ENCODE results near the gene BLACAT1. TPM values are rescaled to one million over a fixed set of nuclear protein-coding genes. Genes with fewer than 3 reads are reported as not detected.

Gene BLACAT1
- not detected for total RNA-seq

DNA sequence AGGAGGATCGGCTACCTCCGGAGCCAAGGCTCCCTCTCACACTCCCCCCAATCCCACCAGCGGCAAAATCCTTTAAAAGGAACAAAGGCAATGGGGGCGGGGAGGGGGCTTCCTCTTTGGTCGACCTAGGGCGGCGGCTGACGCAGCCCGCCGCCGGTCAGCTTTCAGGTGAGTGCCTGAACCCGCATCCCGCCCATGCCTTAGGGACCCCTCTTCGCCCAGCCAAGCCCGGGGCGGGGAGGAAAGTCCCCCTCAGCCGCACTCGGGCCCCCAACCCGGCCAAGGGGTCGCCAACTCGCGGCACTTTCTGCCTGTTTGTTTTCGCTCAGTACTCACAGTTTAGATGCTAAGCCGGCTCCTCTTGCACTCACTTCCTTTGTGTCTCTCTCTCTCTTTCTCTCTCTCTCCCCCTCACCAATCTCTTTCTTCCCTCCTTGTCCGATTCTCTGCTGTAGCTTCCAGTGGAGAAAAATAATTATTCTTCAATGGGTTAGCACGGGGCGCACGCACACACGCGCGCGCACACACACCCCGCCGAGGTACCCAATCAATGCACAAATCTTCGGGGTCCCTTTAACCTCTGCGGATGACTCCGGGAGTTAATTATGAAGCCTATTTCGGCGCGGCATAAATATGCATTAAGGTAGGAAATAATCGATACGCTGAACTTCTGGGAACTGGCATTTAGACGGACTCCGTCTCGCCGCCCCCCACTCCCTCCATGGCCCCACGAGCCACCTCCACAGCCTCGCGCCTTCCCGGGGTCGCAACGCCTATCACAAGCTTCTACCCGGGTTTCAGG is at the start of gene BLACAT1:
Gene BLACAT1 (minus strand): TSS at position 465 of the 802 bp plus-strand sequence.
- DNase-seq: no peak

DNA sequence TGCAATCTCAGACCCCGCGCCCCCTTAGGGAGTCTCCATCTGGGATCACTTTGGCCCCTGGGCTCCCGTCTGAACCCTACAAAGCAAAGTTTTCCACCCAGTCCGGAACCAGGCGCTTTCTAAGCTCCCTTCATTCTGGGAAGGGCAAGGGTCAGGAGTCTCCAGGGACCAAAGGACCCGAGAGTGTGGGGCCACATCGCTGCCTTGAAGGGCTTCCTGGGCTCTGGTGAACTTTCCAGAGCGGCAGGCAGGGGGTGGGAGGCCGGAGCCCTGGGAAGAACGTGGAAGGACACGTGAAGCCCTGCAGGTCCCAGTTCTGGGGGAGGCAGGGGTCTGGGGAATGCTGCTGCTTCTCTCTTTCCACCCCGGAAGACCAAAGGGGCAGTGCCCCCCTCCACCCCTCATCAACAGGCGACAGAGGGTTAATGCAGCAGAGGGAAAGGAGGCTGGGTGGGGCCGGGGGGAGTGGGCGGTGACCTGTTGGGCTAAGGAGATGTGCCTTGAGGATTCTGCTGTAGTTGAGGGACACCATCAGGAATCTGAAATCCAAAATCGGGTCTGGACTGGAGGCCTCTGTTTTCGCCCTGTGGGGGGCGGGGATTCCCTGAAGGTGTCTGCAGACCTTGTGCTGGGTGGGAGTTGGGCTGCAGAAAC is 49.4 kb upstream of the BLACAT1 start:
- DNase-seq: no peak

DNA sequence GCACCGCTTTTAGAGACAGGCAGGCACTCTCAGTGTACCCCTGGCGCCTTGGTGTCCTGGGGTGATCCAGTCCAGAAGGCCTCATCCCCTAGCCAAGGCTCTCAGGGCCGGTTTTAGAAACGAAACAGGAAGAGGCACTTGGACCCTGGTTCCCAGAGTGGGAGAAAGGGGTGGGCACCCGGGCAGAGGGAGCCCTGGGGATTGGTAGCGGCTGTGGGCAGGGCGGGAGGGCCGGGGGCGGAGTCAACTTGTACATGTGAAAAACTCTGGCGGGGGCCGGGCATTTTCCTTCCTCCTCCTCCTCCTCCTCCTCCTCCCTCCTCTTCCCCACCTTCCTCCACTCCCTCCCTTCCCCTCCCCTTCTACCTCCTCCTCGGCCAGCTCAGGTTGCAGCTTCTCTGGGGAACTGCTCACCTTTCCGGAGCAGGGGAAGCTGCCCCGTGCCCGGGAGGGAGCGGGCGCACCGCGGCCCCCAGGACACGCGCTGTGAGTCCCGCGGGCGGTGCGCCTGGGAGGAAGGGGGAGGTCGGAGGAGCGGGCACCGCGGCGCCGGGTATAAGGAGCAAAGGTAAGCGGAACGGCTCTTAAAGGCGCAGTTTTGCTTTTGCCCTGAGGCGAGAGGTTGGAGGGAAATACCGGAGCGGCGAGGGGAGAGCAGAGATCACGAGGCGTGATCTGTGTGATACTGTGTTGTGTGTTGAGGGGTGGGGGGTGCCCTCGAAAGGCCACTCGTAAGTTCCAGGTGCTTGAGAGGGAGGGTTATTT is 48.6 kb upstream of the BLACAT1 start, which contains the start of gene CDK18:
Gene CDK18 (plus strand): TSS at position 359 of the 765 bp plus-strand sequence. CDS start 18,499 bp downstream, outside the sequence.
- no peak for DNase-seq

DNA sequence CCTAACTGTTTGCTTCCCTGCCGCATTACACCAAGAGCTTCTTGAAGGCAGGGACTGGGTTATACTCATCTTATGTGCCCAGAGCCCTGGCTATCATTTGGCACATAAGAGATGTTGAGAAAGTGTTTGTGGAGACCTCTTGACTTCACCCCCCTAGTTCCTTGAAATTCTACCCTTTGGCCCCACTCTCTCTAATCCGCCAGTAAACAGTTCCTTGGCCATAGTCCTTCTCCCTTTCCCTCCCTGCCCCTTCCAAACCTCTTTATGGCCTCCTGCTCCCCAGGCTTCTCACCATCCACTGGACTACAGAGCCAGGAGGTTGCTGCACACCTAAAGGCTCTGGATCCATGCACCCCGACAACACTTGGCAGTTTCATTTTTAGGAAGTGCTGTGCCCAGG is 47.1 kb upstream of the BLACAT1 start:
- DNase-seq: no peak

DNA sequence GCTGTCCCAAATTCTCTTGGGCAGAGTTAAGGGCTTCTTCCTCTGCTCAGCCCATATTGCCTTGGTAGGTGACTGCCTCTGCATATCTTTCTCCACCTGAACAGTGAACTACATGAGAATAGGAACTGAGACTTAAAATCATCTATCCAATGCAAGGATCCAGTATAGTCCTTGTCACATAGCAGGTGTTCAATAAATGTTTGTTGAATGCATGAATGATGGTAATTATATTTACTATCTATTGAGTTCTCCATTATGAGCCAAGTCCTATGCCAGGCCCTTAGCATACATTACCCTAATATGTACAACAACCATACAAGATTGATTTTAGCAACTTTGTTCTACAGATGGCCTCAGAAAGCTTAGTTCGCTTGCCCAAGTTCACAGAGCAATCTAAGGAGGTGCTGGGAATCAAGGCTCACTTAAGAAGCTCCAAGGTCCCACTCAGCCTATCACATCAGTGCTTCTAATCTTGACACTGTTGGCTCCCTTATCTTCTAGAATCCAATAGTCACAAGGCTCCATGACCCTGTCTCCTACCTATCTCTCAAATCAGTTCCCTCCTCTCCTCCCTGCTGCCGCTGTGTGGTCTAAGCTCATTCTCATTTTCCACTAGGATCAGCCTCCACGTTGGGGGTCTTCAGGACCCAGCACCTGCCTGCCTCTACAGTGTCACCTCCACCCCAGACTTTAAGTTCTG is 46.4 kb upstream of the BLACAT1 start:
- no peak for DNase-seq

DNA sequence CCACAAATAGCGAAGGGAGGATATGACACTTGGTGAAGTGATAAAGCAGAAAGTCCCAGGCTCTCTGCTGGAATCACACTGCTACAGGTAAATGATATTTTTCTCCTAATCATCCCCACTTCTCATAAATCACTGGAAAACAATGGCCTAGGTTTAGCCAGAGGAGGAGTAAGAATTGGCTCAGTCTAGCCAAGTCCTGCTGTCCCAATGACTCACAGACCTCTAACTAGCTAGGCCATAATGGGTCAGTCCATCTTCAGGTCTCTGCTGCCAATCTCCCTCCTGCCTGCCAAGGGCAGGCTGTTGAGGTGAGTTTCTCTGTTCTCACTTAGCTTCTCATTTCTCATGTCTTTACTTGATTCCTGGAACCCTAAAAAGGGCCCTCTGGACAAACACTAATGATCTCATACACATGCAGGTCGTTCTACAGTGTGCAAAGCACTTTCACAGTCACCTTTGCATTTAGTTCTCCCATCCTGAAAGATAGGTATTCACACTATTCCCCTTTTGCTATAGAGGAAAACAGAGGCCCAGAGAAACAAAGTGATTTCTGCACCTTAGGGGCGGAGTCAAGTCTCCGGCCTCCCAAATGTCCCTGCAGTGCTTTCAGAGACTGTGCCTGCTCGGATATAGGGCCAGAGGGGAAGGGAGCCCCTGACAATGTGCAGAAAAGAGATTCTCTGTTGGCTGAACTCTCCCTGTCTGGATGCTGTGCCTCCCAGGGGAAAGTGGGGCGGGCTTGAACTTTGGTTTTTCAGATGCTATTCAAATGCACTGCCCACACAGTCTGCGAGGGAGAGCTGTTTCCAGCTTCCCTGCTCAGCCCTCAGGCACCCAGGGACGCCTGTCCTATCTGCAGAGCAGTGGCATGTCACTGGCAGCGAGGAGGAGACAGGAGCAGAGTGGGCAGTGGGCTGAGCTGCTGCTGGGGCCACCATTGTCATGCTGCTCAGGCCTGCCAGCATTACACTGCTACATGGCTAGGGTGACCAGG is 44.7 kb upstream of the BLACAT1 start:
- DNase-seq: no peak

DNA sequence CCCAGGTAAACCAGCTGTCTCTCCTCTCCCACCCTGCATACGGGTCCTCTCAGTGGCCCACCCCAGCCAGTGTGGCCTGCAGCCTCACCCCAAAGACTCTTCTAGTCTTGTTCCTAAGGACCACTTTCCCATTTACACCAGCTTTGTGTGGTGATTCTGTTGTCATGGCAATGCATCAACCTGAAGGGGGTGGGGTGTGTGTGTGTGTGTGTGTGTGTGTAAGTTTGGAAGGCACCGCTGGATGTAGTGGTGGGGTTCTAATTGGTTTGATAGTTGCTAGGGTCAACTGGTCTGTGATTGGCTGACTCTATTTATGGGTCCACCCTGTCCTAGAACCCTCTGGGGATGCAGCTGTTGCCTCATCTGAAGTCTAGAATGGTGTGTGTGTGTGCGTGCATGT is 43.9 kb upstream of the BLACAT1 start:
- DNase-seq: no peak

DNA sequence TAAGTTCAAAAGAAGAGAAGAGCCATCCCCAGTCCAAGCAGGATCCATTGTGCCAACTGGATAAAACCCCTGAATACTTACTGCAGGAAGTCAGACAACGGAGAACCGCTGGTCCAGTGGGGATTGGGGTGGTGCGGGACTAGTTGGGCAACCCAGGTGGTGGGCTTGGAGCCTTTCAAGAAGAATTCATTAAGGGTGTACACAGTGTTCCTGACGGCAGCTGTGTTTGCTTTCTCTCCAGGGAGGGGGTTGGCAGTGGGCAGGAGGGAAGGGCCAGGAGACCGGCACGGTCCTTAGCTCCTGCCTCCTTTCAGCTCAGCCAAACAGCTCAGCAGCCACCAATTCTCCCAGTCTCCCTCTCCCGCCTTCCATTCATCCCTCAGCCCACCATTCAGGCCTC is 41.5 kb upstream of the BLACAT1 start:
- no peak for DNase-seq

DNA sequence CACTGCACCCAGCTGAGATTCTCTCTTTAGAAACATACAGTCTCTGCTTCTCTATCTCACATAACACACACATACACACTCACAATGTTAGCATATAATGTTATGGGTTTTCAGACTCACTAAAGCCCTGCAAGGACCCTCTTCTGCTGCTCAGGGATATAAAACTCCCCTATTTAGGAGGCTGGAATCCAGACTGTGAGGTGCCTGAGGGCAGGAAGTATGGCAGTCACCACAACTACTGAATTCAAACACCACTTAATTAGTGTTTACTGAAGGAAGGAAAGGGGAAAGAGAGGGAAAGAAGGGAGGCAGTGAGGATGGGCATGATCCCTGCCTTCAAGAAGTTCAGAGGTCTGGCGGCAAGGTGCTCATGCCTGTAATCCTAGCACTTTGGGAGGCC is 40.8 kb upstream of the BLACAT1 start:
- DNase-seq: no peak

DNA sequence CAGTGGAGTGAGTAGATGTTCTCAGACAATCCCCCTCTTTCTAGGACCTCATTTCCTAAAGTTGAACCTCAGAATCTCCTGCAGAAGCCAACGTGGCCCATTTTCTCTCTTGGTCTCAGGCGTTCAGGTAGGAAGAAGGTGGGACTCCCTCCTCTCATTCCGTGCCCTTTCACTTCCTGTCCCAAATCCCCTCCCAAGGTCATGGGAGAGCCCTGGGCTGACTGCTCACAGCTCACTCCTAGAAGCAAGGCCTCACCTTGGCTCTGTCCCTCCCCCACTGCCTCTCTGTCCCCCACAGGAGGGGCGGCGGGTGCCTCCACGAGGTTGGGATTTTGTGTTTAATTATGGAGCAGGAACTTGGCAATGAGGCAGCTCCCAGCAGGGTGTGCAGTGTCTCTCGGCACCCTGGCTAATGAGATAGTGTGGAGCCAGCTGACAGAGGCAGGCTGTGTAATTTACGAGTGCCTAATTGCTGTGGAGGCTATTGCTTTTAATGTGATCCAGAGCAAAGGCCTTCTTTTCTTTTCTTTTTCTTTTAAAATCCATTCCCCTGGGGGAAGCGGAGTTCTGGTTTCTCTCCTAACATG is 39.5 kb upstream of the BLACAT1 start:
- no peak for DNase-seq

DNA sequence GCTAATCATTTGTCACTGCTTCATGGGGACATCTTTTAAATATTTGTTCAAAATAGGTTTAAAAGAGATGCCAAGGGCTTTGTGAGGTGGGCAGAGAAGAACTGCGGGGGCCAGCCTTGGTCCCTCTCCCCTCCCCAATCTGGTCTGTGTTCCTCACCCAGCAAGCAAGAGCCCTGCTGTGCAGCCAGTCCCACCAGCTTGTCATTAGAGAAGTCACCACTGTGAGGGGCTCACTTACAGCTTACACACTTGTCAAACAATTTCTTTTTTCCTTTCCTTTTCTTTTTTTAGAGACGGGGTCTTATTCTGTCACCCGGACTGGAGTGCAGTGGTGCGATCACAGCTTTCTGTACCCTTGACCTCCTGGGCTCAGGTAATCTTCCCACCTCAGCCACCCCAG is 38.3 kb upstream of the BLACAT1 start:
- no peak for DNase-seq

DNA sequence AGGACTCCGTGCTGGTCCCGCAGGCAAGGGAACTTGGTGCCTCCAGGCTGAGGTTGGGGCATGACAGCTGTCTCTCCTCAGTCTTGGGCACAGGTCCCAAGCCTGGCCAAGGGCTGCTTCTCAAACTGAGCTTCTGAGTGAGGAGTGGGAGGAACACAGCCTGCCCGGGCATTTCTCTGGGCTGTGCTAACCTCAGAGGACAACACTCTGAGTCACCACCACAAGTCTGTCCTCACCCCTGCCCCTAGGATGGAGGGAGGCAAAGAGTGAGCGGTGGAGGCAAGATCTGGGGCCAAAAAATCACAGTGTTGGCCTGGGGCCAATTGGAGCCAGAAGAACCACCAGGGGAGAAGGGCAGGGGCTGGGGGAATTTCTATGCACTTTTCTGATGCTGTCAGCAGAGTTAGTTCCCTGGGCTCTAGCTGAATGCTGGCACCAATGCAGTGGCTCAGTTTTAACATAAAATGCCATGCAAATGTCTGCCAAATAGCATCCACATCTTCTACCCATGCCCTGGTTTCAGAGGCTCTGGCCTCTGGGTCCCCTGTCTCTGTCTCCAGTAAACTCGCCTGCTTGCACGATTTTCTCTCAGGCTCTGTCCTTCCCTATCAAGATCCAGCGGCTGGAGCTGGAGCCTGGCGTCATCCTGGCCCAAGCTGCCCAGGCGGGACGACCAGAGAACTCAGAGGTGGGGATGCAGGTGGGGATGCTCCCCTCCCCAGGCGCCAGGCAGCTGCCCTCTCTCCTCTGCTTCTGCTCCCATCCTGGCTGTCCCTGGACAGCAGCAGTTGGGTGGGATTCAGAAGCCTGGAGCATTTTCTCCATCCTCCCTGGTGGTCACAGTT is 37.6 kb upstream of the BLACAT1 start:
- no peak for DNase-seq

DNA sequence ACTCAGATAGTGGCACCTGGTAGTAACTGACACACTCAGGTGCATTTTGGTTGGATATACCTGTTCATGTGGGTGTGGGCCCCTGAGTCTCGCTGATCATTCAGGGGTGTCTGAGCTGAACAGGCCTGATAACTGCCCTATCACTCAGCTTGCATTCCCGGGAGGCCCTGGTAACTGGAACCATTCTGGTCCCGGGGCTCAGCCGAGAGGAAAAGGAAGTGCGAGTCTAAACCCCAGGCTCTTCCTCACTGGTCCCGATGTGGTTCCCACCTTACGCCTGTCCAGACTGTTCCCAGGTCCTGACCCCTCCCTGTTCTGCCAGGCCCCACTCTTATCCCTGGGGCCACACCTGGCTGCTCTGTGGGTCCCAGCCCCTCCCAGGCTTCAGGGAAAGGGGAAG is 36.9 kb upstream of the BLACAT1 start:
- DNase-seq: no peak

DNA sequence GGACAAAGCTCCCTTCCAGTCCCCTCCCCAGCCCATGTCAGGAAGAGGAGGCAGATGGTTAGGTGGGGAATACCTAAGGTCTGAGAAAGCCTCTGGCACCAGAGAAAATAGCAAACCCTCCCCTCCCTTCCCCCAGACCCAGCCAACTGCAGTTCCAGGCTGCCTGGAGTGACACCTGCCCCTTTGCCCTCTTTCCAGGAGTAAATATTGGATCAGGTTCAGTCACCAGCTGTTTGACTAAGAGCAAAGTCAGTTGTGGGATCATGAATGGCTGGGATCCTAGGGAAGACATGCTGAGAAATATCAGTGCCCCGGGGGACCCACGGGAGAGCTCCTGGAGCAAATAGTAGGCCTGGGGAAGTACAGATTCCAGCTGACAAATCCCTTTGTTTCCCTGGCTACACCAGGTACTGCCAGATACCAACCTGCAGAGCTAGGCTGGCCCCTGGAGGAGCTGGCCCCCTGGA is 36.4 kb upstream of the BLACAT1 start:
- DNase-seq: no peak

DNA sequence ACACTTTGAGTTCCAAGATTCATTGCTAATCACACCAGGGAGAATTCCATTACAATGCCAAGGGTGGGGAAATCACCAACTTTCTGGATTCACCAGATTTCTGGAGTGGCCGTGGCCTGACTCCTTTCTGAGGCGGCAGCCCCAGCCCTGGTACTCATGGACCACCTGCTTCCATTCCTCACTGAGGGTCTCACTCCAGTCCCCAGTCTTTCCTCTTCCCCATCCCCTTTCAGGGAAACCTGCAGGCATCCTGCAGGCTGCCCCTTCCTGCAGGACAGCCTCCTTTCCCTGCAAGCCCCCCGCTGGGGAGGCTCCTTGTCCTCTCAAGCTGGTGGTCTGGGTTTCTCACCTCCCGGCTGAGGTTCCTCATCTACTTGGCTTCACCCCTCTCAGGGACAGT is 35.9 kb upstream of the BLACAT1 start:
- DNase-seq: no peak

DNA sequence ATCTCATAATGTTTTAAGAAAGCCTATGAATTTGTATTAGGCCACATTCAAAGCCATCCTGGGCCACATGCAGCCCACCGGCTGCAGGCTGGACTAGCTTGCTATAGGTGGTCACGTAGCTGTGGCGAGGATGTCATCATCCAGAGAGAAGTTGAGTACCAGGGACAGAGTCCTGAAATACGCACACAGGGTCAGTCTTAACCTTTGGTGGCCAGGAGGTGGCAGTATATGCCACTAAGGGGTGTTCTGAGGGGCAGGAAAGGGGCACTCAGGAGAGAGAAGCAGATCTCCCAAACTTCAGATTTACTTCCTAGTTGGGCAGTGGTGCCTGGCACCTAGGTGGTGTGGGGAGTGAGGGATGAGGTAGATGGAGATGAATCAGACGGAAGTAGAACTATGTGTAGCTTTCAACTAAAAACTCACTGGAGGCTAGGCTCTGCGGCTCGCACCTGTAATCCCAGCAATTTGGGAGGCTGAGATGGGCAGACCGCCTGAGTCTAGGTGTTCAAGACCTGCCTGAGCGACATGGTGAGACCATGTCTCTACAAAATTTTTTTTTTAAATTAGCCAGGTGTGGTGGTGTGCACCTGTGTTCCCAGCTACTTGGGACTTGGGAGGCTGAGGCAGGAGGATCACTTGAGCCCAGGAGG is 32.4 kb upstream of the BLACAT1 start:
- DNase-seq: peak; percentile 11

DNA sequence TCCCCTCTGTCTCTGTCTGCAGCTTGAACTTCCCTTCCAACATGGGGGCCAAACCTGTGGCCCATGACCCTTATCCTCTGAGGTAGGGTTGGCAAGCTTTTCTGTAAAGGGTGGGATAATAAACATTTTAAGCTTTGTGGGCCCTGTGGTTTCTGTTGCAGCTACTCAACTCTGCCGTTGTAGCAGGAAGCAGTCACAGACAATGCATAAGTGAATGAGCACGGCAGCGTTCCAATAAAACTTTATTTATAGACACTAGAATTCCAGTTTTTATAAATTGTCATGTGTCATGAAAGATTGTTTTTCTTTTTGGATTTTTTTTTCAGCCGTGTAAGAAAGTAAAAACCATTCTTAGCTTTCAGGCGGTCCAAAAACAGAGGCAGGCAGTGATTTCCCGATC is 30.4 kb upstream of the BLACAT1 start:
- no peak for DNase-seq

DNA sequence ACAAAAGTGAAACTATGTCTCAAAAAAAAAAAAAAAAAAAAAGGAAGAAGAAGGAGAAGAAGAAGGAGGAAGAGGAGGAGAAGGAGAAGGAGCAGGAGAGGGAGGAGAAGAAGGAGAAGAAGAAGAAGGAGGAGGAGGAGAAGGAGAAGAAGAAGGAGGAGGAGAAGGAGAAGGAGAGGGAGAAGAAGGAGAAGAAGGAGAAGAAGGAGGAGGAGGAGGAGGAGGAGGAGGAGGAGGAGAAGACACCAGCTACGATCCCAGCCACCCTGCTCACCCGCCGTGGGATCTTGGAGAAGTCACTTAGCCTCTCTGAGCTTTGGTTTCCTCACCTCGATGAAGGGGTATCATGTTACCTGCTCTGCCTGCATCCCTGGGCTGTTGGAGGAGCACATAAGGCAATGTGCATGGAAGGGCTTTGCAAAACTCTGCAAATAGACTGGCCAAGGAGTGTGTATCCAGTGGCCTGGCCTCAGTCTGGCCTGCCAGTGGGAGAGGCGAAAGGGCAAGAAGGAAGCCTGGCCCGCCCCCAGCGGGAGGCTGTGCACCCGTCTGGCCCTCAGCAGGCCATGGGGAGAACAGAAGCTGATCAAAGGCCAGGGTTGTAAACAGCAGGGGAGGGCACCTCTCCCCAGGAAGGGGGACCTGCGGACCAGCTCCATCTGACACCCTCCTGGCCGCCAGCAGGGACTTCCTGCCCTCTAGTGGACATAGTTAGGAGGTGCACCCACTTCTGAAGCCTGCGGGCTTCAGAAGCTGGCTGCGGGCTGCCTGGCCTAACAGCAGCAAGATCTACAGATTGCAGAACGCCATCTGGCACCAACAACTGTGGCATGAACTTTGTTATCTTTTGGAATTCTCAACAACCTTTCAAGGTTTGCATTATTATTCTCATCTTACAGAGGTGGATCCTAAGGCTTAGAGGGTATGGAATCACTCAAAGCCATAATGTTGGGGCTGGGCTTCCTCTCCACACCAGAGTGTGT is 29.4 kb upstream of the BLACAT1 start:
- DNase-seq: peak; percentile 57
